22Rv1 (cell line): ENCODE results near the gene CREB3L4.
"Not testable (repeated sequence)": the region's sequence is repeated elsewhere in the genome, so short reads cannot be mapped to it uniquely, and the experiment has no call there.

Experiments used
- ZFX ChIP-seq: fragments of 450-650 bp; IDR thresholded peaks from 2 replicates; pipeline ENCODE4 v1.6.1; 2017; ENCODE audit warnings: antibody characterized with exemption, borderline replicate concordance
- TF ChIP-seq, protein P1 (sequence below): fragments of 450-650 bp; IDR thresholded peaks from 2 replicates; pipeline ENCODE4 v1.5.1; 2017; ENCODE audit warnings: mild to moderate bottlenecking

DNA sequence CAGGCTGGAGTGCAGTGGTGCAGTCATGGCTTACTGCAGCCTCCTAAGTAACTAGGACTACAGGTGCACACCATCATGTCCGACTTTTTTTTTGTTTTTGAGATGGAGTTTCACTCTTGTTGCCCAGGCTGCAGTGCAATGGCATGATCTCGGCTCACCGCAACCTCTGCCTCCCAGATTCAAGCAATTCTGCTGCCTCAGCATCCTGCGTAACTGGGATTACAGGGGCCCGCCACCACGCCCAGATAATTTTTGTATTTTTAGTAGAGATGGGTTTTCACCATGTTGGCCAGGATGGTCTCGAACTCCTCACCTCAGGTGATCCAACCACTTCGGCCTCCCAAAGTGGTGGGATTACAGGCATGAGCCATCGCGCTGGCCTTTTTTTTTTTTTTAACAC is 29.2 kb downstream of the CREB3L4 start:
- TF ChIP-seq, protein P1, sequence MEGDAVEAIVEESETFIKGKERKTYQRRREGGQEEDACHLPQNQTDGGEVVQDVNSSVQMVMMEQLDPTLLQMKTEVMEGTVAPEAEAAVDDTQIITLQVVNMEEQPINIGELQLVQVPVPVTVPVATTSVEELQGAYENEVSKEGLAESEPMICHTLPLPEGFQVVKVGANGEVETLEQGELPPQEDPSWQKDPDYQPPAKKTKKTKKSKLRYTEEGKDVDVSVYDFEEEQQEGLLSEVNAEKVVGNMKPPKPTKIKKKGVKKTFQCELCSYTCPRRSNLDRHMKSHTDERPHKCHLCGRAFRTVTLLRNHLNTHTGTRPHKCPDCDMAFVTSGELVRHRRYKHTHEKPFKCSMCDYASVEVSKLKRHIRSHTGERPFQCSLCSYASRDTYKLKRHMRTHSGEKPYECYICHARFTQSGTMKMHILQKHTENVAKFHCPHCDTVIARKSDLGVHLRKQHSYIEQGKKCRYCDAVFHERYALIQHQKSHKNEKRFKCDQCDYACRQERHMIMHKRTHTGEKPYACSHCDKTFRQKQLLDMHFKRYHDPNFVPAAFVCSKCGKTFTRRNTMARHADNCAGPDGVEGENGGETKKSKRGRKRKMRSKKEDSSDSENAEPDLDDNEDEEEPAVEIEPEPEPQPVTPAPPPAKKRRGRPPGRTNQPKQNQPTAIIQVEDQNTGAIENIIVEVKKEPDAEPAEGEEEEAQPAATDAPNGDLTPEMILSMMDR = not testable (repeated sequence)
- not testable (repeated sequence) for TF ChIP-seq ZFX
